MG63 (cell line): Measurements from ENCODE around the gene UBTD2. TPM values are rescaled to one million over a fixed set of nuclear protein-coding genes. Genes with fewer than 3 reads are reported as not detected.
"Not testable (repeated sequence)": the region's sequence is repeated elsewhere in the genome, so short reads cannot be mapped to it uniquely, and the experiment has no call there.

Experiments
- DNase-seq: peaks from one replicate; pipeline ENCODE4 v3.0.0-alpha.2; 2020
- H3K27me3 ChIP-seq: fragments of 250-450 bp; sonication (Bioruptor Pico); 2 replicates; pipeline ENCODE4 v1.5.1; 2020; ENCODE audit warnings: mild to moderate bottlenecking, moderate library complexity
- H3K36me3 ChIP-seq: fragments of 250-450 bp; sonication (Bioruptor Pico); 2 replicates; pipeline ENCODE4 v1.5.1; 2020; ENCODE audit warnings: mild to moderate bottlenecking, moderate library complexity
- H3K4me3 ChIP-seq: fragments of 250-450 bp; sonication (Bioruptor Pico); 2 replicates; pipeline ENCODE4 v1.5.1; 2020; ENCODE audit warnings: mild to moderate bottlenecking, moderate library complexity
- H3K9me3 ChIP-seq: fragments of 250-450 bp; sonication (Bioruptor Pico); 2 replicates; pipeline ENCODE4 v1.5.1; 2020; ENCODE audit warnings: mild to moderate bottlenecking, moderate library complexity
- total RNA-seq: library from RNA; depleted of rRNA; stranded (reverse); fragments of >200 nt; shearing (Covaris generic); gene quantifications from 2 replicates; pipeline ENCODE4 v1.2.3, GENCODE V29; 2014; ENCODE audit warnings: low replicate concordance

UBTD2 gene
- total RNA-seq, 1 experiment from 2014 or later, result 28.8 TPM

- Histone ChIP-seq H3K27me3 (no peaks in the 10 kb centered on the region), H3K4me3 (no peak overlapping the region), H3K36me3 (no peaks in the 10 kb centered on the region), H3K9me3 (0 out of 2 replicates have a peak, but pooled peaks cover 6% of the 10 kb centered on the region)
- no peak for DNase-seq
These were observed 18.6 kb upstream of the UBTD2 start for GRCh38 chr5:172302047-172302710.

GRCh38 chr5:172299916-172300439, 16.4 kb upstream of the UBTD2 start:
- H3K27me3 ChIP-seq, result no peaks in the 10 kb centered on the region; the same call in 1 of the 2 replicates
- no peak overlapping the region for H3K4me3 ChIP-seq
- DNase-seq, result peak; percentile 15
- H3K9me3 ChIP-seq, result no peaks in the 10 kb centered on the region
- no peaks in the 10 kb centered on the region for H3K36me3 ChIP-seq

- no peak for DNase-seq
- Histone ChIP-seq H3K27me3 (peaks cover 4% of the 10 kb centered on the region; the same call in 1 of the 2 replicates), H3K4me3 (no peak overlapping the region), H3K36me3 (no peaks in the 10 kb centered on the region), H3K9me3 (no peaks in the 10 kb centered on the region)
These were observed 11.3 kb upstream of the UBTD2 start for GRCh38 chr5:172294831-172295230.

GRCh38 chr5:172293745-172294342, 10.3 kb upstream of the UBTD2 start:
- H3K4me3 ChIP-seq, result no peak overlapping the region
- no peaks in the 10 kb centered on the region for H3K36me3 ChIP-seq
- no peaks in the 10 kb centered on the region for H3K9me3 ChIP-seq
- no peak for DNase-seq
- peaks cover 4% of the 10 kb centered on the region; the same call in 1 of the 2 replicates for H3K27me3 ChIP-seq

GRCh38 chr5:172293054-172293744, 9.6 kb upstream of the UBTD2 start:
- no peaks in the 10 kb centered on the region for H3K36me3 ChIP-seq
- H3K27me3 ChIP-seq, result peaks cover 4% of the 10 kb centered on the region; the same call in 1 of the 2 replicates
- DNase-seq, result peak; percentile 80
- no peaks in the 10 kb centered on the region for H3K9me3 ChIP-seq
- H3K4me3 ChIP-seq, result no peak overlapping the region

- not testable (repeated sequence) for DNase-seq, H3K4me3 ChIP-seq, H3K9me3 ChIP-seq, H3K36me3 ChIP-seq, H3K27me3 ChIP-seq
These were observed 8.3 kb upstream of the UBTD2 start for GRCh38 chr5:172291837-172292236.

GRCh38 chr5:172288465-172288864, 4.9 kb upstream of the UBTD2 start:
- H3K9me3 ChIP-seq, result no peaks in the 10 kb centered on the region
- no peak for DNase-seq
- H3K4me3 ChIP-seq, result no peak overlapping the region
- peaks cover 4% of the 10 kb centered on the region; the same call in 1 of the 2 replicates for H3K27me3 ChIP-seq
- no peaks in the 10 kb centered on the region for H3K36me3 ChIP-seq

- H3K36me3 ChIP-seq, H3K27me3 ChIP-seq, H3K9me3 ChIP-seq, H3K4me3 ChIP-seq, DNase-seq: not testable (repeated sequence)
These were observed 3.6 kb upstream of the UBTD2 start for GRCh38 chr5:172287140-172287539.

- no peak for DNase-seq
- Histone ChIP-seq H3K4me3 (peak overlapping the region; percentile 71; the same call in 1 of the 2 replicates), H3K36me3 (no peaks in the 10 kb centered on the region), H3K9me3 (no peaks in the 10 kb centered on the region), H3K27me3 (no peaks in the 10 kb centered on the region)
These were observed 1.9 kb upstream of the UBTD2 start for GRCh38 chr5:172285226-172286143.

- no peak for DNase-seq
- H3K36me3 ChIP-seq, result no peaks in the 10 kb centered on the region
- peak overlapping the region; percentile 71 for H3K4me3 ChIP-seq
- H3K27me3 ChIP-seq, result no peaks in the 10 kb centered on the region
- H3K9me3 ChIP-seq, result no peaks in the 10 kb centered on the region
These were observed 1.0 kb upstream of the UBTD2 start for GRCh38 chr5:172284611-172284980.

GRCh38 chr5:172283862-172284610, 472 bp upstream of the UBTD2 start:
- no peaks in the 10 kb centered on the region for H3K9me3 ChIP-seq
- no peaks in the 10 kb centered on the region for H3K27me3 ChIP-seq
- DNase-seq, result peak; percentile 91
- H3K36me3 ChIP-seq, result no peaks in the 10 kb centered on the region
- peak overlapping the region; percentile 71 for H3K4me3 ChIP-seq

- Histone ChIP-seq H3K9me3 (no peaks in the 10 kb centered on the region), H3K36me3 (peaks cover 3% of the 10 kb centered on the region; the same call in 1 of the 2 replicates), H3K27me3 (no peaks in the 10 kb centered on the region), H3K4me3 (peak overlapping the region; percentile 79)
- DNase-seq, result no peak
These were observed 1.1 kb downstream of the UBTD2 start for GRCh38 chr5:172282272-172283019.

GRCh38 chr5:172281346-172281745, 2.2 kb downstream of the UBTD2 start:
- DNase-seq, result no peak
- peak overlapping the region; percentile 79 for H3K4me3 ChIP-seq
- H3K27me3 ChIP-seq, result no peaks in the 10 kb centered on the region
- peaks cover 3% of the 10 kb centered on the region; the same call in 1 of the 2 replicates for H3K36me3 ChIP-seq
- no peaks in the 10 kb centered on the region for H3K9me3 ChIP-seq

GRCh38 chr5:172280929-172281328, 2.6 kb downstream of the UBTD2 start:
- Histone ChIP-seq H3K27me3 (no peaks in the 10 kb centered on the region), H3K9me3 (no peaks in the 10 kb centered on the region), H3K36me3 (peaks cover 3% of the 10 kb centered on the region; the same call in 1 of the 2 replicates), H3K4me3 (no peak overlapping the region; the same call in 1 of the 2 replicates)
- peak; percentile 98 for DNase-seq

- peaks cover 3% of the 10 kb centered on the region; the same call in 1 of the 2 replicates for H3K36me3 ChIP-seq
These were observed 3.2 kb downstream of the UBTD2 start for GRCh38 chr5:172280317-172280716.

More at GRCh38 chr5:172280317-172280716, 3.2 kb downstream of the UBTD2 start:
- DNase-seq, result no peak
- Histone ChIP-seq H3K4me3 (no peak overlapping the region), H3K9me3 (no peaks in the 10 kb centered on the region), H3K27me3 (no peaks in the 10 kb centered on the region)
